Measurements from ENCODE around the gene TBC1D5. TPM values are rescaled to one million over a fixed set of nuclear protein-coding genes. Genes with fewer than 3 reads are reported as not detected.

The TBC1D5 gene
- total RNA-seq, 2 donors from 2014 or later, result 68.8 to 77.7 TPM

- H3K27me3 ChIP-seq (ENCODE audit: control insufficient read depth, insufficient read depth, low read length, poor library complexity, severe bottlenecking), result no peaks in the 10 kb centered on the region
- no peak overlapping the region for H3K4me3 ChIP-seq (ENCODE audit: low read length)
- H3K36me3 ChIP-seq (ENCODE audit: control insufficient read depth, insufficient read depth, low read length), result no peaks in the 10 kb centered on the region
- H3K4me3 Mint-ChIP-seq, result no peak overlapping the region
- no peak for TF ChIP-seq CTCF (conservative IDR thresholded peaks at IDR 0.05)
- no peak for DNase-seq
- H3K36me3 Mint-ChIP-seq (ENCODE audit: low read depth), result no peaks in the 10 kb centered on the region
- H3K9me3 ChIP-seq (ENCODE audit: control insufficient read depth, low read length), result no peaks in the 10 kb centered on the region
- H3K9ac ChIP-seq (ENCODE audit: extremely low read depth, low read length, poor library complexity, severe bottlenecking), result no peak overlapping the region
- H3K4me1 Mint-ChIP-seq, result no peaks in the 10 kb centered on the region
- H3K27ac Mint-ChIP-seq, result no peak overlapping the region
- H3K27ac ChIP-seq (ENCODE audit: low read depth, low read length), result no peak overlapping the region
- peaks cover 4% of the 10 kb centered on the region for H3K9me3 Mint-ChIP-seq
- H3K4me1 ChIP-seq (ENCODE audit: control insufficient read depth, insufficient read depth, low read length), result no peaks in the 10 kb centered on the region
- no peaks in the 10 kb centered on the region for H3K27me3 Mint-ChIP-seq (ENCODE audit: insufficient read depth)
These were observed 61.9 kb downstream of the TBC1D5 start for GRCh38 chr3:17680530-17680929.

GRCh38 chr3:17678116-17678741 is 64.2 kb downstream of the TBC1D5 start:
- peaks cover 4% of the 10 kb centered on the region for H3K4me1 Mint-ChIP-seq
- H3K4me3 ChIP-seq (ENCODE audit: low read length), result no peak overlapping the region
- H3K9me3 Mint-ChIP-seq, result peaks cover 4% of the 10 kb centered on the region
- no peaks in the 10 kb centered on the region for H3K4me1 ChIP-seq (ENCODE audit: control insufficient read depth, insufficient read depth, low read length)
- no peaks in the 10 kb centered on the region for H3K27me3 ChIP-seq (ENCODE audit: control insufficient read depth, insufficient read depth, low read length, poor library complexity, severe bottlenecking)
- no peaks in the 10 kb centered on the region for H3K9me3 ChIP-seq (ENCODE audit: control insufficient read depth, low read length)
- no peaks in the 10 kb centered on the region for H3K36me3 ChIP-seq (ENCODE audit: control insufficient read depth, insufficient read depth, low read length)
- TF ChIP-seq CTCF (conservative IDR thresholded peaks at IDR 0.05), result no peak
- H3K9ac ChIP-seq (ENCODE audit: extremely low read depth, low read length, poor library complexity, severe bottlenecking), result no peak overlapping the region
- no peak for DNase-seq
- no peaks in the 10 kb centered on the region for H3K36me3 Mint-ChIP-seq (ENCODE audit: low read depth)
- H3K27ac Mint-ChIP-seq, result no peak overlapping the region
- no peak overlapping the region for H3K27ac ChIP-seq (ENCODE audit: low read depth, low read length)
- no peak overlapping the region for H3K4me3 Mint-ChIP-seq
- no peaks in the 10 kb centered on the region for H3K27me3 Mint-ChIP-seq (ENCODE audit: insufficient read depth)

- Mint-ChIP-seq H3K9me3 (peaks cover 4% of the 10 kb centered on the region), H3K36me3 (ENCODE audit: low read depth) (peaks cover 3% of the 10 kb centered on the region), H3K4me1 (peaks cover 4% of the 10 kb centered on the region), H3K4me3 (no peak overlapping the region), H3K27me3 (ENCODE audit: insufficient read depth) (no peaks in the 10 kb centered on the region), H3K27ac (no peak overlapping the region)
- no peak overlapping the region for H3K9ac ChIP-seq (ENCODE audit: extremely low read depth, low read length, poor library complexity, severe bottlenecking)
- no peak for TF ChIP-seq CTCF (conservative IDR thresholded peaks at IDR 0.05)
- H3K36me3 ChIP-seq (ENCODE audit: control insufficient read depth, insufficient read depth, low read length), result no peaks in the 10 kb centered on the region
- no peak overlapping the region for H3K27ac ChIP-seq (ENCODE audit: low read depth, low read length)
- H3K4me3 ChIP-seq (ENCODE audit: low read length), result no peak overlapping the region
- H3K9me3 ChIP-seq (ENCODE audit: control insufficient read depth, low read length), result no peaks in the 10 kb centered on the region
- no peaks in the 10 kb centered on the region for H3K27me3 ChIP-seq (ENCODE audit: control insufficient read depth, insufficient read depth, low read length, poor library complexity, severe bottlenecking)
- WGBS, 2 experiments (ENCODE audit: insufficient coverage in 1 of 2, insufficient read length in 1 of 2), result 84% methylated on average over 2 of the region's 2 CpGs; no CpG with 5 or more reads in 1 of the 2 experiments
- DNase-seq, result no peak
- no peaks in the 10 kb centered on the region for H3K4me1 ChIP-seq (ENCODE audit: control insufficient read depth, insufficient read depth, low read length)
These were observed 68.2 kb downstream of the TBC1D5 start for GRCh38 chr3:17674082-17674686.
